NCI-H2107 treated with DMSO at 0.1 percent for 48 hours (cell line): ENCODE results near the gene IGF2BP3.

ENCODE experiments used
- DNase-seq: peaks from one replicate; lab custom pipeline; 2025; ENCODE audit not compliant: unreplicated experiment; lab: John Stamatoyannopoulos, UW

IGF2BP3 gene

DNA sequence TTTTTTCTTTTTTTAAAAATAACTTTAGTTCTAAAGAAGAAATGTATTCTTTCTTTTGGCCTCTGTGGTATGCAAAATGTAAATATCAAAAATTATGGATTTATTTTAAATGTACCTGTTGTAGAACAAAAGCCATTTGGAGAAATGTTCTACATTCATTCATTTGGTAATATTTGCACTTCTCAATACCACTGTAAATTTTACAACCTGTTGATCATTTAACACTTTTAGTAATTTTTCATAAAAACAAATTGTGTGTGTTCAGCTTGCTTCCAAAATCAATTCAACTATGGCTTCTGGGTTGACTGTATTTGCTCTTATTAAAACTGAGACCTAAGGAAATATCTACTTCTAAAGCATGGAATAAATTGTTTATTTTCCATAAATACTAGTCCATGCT is 2.3 kb upstream of the IGF2BP3 start:
- DNase-seq: no peak

DNA sequence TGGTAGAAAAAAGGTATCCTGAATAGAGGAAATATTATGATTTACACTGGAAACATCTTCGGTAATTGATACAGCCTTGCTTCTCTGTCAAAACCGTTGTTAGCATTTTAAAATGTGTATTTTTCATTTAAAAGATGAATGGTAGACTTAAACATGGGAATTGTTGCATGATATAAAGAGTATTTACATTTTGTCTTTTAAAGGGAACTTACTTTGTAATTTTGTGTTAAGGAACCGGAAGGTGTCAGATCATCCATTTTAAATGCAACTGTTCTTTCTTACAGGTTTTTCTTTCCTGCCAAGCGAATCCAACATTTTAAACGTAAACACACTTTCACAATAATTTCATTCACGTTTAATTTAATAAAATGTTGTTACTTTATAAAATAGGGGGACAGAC is 1.8 kb upstream of the IGF2BP3 start:
- no peak for DNase-seq

DNA sequence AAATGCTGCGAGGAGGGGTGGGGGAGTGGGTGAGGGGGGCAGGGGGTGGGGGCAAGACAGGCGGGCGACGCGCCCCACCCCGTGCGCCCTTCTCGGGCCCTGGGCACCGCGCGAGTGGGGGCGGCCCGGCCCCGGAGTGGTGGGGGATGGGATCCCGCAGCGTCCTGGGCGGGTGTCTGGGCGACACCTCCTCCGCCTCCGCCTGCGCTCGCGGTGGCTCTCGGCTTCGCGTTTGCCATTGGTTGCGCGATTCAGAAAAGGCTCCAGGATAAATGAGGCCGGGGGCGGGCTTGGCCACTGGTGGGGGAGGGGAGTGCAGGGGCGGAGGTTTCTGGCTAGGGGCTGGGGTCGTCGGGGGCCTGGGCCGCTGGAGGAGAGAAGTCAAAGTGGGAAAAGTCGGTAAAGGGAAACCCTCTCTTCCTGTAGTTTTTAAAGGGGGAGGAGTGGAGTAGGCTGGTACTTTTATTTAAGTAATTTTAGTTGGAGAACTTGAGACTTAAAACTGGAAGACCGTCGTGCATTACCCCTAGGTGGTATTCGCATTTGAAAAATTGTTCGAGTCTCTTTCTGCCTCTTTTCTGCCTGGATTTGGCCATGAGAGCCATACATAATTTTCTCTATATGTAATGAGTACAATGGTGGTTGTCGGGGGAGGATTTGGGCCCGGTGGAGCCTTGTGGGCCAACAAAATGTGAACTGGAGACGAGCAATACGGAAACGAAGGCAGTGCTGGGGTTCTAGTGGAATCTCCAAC is 992 bp upstream of the IGF2BP3 start:
- no peak for DNase-seq

DNA sequence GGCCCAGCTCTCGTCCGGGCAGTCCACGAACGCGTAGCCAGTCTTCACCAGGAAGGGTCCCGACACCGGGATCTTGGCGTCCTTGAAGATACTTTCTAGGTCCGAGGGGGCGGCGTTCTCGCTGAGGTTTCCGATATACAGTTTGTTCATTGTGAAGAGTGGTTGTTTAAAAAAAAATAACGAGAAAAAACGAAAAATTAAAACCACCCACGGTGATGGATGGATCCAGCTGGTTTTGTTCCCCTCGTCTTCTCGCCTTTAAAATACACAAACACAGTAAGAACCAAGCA is 385 bp downstream of the IGF2BP3 start:
- DNase-seq: no peak

DNA sequence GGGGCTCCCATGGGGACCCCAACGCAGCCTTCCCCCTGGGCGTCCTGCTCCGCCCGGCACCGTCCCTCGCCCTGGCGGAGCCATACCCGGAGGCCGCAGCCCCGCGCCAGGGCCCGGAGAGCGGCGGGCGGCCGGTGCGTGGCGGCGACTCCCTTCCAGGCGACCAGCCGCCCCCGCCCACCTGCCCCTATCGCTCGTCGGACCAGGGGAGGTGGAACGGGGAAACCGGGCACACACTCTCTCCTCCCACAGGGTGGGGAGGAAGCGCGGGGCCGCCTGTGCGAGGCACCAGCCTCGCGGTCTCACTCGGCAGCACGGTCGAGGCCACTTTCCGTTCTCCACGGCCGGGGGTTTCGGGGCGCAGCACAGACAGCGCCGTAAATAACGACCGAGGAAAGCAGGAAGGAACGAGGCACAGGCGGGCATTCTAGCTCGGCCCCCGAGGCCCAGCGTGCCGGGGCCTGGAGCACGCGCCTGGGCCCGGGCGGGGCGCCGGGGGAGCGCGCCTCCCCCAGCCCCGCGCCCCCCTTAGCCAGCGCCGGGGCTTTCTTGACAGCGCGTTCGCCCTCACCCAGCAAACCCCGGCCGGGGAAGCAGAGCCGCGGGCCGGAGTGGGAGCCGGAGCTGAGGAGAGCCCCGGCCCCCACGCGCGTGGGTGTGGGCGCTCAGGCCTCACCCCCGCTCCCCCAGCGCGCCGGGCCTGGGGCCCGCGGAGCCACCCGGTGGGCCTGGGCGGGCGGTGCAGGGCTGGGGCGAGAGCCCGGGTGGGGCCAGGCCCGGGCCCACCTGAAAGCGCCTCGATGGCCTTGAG is 936 bp downstream of the IGF2BP3 start:
- DNase-seq: no peak

DNA sequence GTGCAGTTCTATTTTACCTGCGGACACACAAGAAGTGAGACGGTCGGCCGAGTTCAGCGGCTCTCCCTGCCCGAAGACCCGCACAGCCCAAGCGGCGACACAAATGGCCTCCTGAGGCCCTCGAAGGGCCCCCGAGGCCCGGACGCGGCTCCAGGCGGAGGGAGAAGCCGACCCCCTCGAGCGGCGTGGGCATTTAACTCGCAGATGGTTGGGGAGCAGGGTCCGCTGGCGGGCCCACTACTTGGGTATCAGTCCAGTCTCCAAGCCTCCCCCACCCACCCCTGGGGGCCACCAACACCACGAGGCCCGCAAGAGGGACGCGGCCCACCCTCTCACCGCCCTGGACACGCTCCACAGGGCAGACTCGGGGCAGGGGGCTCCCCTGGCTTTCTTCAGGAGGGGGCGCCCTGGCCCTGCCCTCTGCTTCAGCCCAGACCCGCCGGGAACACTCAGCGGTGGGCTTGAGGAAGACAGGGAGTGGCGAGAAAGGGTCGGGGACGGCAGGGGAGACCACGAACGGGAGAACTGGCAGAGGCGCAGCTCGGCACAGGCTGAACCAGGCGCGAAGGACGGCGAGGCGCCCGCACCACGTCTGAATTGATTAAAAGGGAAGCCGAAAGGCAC is 1.7 kb downstream of the IGF2BP3 start:
- no peak for DNase-seq

DNA sequence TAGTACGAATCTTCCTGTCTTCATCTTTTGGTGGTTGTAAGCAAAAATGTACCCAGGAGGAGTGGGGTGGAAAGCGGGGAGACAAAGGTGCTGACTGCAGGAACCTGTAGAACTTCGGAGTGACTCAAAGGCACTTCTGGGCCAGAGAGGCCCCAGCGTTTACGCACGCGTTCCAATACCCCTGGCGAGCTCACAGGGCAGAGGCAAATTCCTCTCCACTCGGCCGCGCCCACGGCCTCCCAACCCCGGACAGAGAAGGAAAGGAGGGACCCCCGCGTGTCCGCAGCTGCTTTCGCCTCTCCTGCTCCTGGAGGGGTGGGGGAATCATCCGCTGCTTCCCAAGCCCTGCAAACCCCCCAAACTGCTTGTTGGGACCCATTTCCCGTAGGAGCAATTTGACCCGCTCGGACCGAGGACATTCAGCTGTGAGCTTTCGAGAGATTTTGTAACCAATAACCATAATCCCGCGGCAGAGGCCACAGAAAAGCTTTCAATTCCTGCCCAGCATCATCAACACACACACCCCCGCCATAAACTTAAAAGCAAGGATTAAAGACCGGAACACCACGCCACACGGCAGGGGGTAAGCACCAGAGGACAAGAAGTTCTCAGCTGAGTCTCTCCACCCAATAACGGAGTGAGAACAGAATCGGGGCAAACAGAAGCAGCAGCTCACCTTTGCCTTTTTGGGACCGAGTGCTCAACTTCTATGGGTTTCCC is 2.3 kb downstream of the IGF2BP3 start:
- DNase-seq: no peak

DNA sequence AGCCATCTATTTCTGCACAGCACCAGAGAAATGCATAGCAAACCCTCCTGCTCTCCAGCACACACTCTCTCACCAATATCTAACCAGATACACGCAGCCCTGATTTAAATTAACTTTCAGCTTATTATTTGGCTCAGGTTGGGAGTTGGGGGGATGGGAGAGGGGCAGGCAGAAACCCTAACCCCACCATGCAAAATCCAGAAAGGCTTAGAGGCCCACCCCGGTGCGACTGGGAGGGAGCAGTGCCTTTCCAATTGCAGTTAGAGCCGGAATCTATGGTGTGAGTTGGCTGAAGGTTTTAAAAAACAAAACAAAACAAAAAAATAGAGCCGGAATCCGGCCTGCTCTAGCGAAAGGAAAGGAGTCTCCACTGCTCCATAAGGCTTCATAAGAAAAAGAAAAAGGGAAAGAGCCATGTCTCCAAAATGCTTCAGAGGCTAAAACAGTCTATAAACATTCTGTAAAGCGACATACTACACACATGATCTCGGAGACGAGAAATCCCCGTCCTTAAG is 2.9 kb downstream of the IGF2BP3 start:
- no peak for DNase-seq

DNA sequence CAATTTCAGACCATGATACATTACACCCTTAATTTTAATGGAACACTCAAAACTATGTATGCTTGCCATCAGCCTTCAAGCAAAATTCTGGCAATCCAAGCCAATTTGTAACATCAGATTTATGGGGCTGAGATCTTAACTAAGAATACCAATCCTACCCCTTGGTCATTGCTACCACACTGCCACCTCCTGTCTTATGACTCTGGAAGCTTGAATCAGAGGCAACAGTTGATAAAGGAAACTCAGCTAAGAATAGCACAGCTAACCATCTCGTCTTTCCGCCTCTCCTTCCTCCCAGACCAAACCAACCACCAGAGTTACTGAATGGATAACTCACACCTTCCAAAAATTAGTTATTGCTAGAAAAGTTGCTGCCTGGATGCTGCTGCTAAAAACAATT is 7.4 kb downstream of the IGF2BP3 start:
- no peak for DNase-seq

DNA sequence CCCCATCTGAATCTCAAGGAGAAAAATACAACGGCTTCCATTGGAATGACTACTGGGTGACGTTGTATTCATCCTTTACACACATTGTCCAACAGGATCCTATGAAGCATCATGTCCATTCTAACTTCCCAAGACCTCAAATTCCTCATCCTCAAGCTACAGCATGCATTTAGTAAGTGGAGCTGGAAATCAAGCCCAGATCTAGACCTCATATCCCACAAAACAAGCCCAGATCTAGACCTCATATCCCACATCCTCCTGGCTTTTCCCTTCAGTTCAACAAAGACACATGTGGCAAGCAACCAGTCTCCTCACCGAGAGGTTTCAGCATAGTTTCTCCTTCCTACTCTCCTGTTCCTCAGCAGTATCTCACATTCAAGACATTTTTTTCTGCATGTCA is 12.2 kb downstream of the IGF2BP3 start:
- no peak for DNase-seq

DNA sequence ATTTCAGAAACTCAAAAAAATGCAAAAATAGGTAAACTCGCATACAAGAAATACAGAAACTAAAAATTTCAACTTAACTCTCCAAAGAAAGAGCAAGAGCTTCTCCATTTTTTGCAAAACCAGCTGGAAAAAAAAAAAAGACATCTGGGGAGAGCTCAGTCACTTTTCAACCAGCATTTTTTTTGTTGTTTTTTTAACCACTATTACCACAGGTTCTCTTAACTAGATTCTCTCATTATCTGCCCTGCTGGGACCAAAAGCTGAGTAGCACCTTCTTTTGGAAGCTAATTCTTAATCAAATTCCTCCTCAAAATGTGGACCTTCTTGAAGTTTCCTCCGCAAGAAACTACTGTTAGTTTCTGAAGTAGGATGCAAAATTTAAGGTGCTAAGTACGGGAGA is 14.2 kb downstream of the IGF2BP3 start:
- no peak for DNase-seq

DNA sequence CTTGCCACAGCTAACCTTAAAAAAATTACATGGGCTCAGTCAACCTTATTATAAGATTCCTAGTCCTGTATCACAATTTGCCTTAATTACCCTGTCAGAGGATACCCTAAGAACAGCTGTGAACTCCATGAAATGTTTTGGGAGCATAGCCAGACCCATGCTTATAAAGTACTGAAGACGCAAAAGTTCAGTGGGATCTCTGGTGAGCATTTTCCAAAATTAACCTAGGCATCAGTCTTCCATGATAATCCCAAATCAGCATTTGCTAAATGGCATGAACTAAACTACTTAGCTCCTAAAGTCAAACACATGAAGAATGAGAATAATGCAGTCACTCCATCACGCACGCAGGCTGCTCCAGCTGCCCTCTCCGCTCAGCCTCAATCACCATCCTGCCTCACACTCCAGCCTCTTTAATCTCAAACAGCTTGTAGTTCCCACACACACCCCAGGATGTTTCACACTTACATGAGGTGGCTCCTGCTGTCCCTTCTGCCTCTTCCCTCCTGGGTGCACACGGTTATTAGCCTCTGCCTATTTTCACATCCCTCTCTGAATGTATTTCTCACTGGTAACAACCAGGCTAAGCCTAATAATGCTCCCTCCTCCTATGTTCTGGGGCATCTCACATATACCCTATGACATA is 15.3 kb downstream of the IGF2BP3 start:
- DNase-seq: no peak

DNA sequence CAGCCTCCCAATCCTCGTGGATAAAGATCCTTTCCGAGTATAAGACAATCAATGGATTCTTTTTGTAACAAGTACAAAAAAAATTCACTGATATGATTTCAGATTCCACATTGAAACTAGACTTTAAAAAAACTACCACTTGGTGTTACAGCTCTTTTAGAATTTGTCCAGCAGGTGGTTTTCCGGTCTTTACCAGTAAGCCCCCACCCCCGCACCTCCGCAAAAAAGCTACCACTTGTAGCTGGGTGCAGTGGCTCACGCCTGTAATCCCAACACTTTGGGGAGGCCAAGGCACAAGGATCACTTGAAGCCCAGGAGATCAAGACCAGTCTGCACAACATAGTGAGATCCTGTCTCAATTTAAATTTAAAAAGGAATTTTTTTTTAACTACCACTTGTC is 19.8 kb downstream of the IGF2BP3 start:
- no peak for DNase-seq

DNA sequence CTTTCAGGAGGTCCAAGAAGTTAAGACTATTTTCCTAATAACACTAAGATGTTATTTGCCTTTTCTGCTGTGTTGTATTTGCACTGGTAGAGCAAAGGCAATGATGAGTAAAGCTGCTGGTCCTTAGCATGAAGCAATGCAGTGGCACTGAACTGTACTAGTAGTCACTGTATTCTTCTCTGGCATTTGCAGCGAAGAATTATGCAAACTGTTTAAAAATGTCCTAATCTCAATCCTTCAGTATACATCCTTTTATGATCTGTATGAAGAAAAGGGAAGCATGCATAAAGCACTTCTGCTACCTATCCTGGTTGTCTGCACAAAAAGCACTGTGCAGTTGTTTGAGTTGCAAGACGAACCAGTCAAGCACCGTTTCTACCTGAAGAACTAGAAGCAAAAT is 20.4 kb downstream of the IGF2BP3 start:
- no peak for DNase-seq

DNA sequence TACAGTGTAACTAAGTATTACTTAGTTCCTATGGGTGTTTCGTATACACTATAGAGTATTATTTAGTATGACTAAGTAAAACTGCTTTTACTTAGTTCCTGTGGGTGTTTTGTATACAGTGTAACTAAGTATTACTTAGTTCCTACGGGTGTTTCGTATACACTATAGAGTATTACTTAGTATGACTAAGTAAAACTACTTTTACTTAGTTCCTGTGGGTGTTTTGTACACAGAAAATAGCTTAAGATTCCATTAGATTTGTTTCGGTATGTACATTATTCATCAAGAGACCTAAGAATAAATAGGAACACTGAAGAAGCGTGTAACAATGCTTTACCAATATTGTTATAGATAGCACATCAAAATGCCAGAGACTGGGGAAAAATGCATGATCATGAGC is 25.0 kb downstream of the IGF2BP3 start:
- DNase-seq: no peak

DNA sequence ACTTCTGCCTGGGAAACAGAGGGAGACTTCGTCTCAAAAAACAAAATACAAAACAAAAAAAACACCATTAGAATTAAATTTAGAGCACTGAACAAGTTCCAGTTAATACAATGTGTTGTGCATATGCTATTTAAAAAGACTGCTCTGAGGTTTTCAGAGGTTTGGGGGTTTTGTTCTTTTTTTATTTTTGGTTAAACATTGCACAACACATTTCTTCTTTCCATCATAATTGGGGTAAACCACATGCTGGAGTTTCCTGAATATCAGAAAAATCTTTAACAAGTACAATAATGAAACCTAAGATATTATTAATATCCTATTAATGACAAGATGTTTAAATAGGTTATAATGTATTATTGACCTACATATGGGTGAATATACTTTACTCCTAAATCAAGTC is 26.3 kb downstream of the IGF2BP3 start:
- no peak for DNase-seq

DNA sequence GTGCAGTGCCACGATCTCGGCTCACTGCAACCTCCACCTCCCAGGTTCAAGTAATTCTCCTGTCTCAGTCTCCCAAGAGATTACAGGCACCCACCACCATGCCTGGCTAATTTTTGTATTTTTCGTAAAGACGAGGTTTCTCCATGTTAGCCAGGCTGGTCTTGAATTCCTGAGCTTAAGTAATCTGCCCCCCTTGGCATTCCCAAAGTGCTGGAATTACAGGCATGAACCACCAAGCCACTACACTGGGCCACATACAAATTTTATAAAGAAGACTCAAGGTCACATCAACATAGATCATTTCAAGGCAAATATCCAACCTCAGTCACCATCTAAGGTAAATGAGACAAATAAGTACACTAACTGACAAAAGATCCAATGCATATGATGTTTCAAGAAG is 32.1 kb downstream of the IGF2BP3 start:
- no peak for DNase-seq

DNA sequence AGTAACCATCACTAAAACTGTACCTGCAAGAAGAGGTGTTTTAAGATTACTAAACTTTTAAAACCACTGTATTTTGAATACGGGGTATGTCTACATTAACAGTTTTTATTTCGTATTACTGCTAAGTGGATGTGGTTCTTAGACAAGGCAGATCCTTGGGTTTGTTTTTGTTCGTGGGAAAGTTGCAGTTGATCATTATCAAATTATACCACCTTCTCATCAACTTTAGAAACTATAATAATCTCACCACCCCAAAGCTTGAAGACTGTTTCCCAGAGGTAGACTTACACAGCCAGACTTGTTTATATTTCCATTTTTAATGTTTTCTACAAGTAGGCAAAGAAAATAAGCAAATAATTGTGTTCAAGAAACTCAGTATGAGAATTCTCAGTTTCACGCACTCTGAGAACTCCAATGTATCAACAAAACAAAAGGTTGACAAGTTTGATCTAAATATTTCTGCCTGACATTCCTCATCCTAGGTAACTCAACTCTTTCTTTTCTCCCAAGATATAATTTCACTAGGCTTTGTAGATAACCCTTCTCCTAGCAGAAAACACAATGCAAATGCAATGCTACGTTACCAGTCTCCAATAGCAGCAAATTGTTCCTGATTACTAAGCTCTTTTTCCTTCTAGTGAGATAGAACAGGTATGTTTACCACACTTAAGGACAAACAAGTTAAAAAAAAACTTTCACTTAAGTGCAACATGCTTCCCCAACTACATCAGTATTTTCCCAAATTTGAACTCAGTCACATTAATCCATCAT is 36.0 kb downstream of the IGF2BP3 start:
- DNase-seq: no peak

DNA sequence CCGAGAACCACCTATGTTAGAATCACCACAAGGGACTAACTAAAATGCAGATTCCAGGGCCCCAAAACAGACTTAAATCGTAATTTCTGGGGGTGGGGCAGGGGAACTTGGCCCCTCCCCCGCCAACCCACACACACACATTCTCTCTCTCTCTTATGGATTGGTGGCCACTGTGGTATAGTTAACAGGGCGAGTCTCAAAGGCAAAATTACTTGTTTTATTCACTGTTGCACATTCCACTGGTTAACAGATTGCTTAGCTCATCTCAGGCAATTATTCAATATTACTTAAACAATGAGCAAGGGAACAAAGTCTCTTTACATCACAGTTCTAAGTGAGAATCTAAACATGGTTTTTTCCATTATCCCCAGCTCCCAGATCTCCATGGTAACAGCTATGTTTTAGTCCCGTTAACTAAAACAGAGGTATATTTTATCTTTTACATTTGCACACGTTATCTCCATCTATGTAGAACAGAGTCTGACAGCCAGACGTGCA is 38.5 kb downstream of the IGF2BP3 start:
- DNase-seq: no peak

DNA sequence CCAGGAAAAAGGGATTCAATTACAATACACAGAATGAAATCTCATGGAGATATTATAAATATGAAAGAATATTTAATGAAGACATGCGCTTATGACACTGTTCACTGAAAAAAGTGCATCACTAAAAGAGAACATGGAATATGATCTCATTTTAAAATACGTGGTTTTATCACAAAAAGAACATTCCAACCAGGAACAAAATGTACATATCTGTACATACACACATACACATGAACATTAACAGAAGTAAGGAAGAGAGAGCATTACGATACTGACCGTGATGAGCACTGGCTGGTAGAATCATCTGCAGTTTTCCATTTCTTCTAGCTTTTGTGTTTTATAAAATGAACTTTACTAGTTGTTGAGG is 39.4 kb downstream of the IGF2BP3 start:
- no peak for DNase-seq
